Endothelial cell of umbilical vein (primary cell): Measurements from ENCODE around the gene KRTAP10-2. TPM values are rescaled to one million over a fixed set of nuclear protein-coding genes. Genes with fewer than 3 reads are reported as not detected.

Experiments used
- BruUV-seq: library from RNA; stranded (reverse); fragments of 400-500 nt; replicated peaks from 2 replicates; lab custom pipeline; 2021; lab: Mats Ljungman, UMichigan
- CTCF ChIA-PET: fragments of 300-600, 350-600 bp; sonication (Branson Sonifier 250); formaldehyde crosslinking; loops from one replicate; lab custom pipeline; 2021; ENCODE audit warnings: antibody characterized with exemption, inconsistent platforms; lab: Charles Lee
- POLR2A ChIA-PET: fragments of 300-600, 350-600 bp; sonication (Branson Sonifier 250); formaldehyde crosslinking; loops from one replicate; lab custom pipeline; 2021; ENCODE audit warnings: antibody characterized with exemption, inconsistent platforms; lab: Charles Lee
- DNase-seq: peaks from one replicate; pipeline ENCODE4 v3.0.0-alpha.2; 2011; ENCODE audit warnings: low read depth, low spot score
- FAIRE-seq: peaks from 2 replicates; lab custom pipeline; 2011; peaks lifted over from hg19 to GRCh38; lab: Jason Lieb, UNC
- H2AFZ ChIP-seq: 2 replicates; pipeline ENCODE4 v1.6.0; 2012; ENCODE audit warnings: low read depth, low read length, control low read depth, inconsistent platforms
- H3K27ac ChIP-seq: 2 replicates; pipeline ENCODE4 v1.5.1; 2011; ENCODE audit warnings: low read depth, mild to moderate bottlenecking, control low read depth, low read length, moderate library complexity; ENCODE audit not compliant: insufficient read depth
- H3K27me3 ChIP-seq, 2 experiments: 2 replicates each; pipeline versions ENCODE4 v1.6.0 to v1.6.1; 2011; ENCODE audit warnings: low read length in 2 of 2, mixed read lengths in 1 of 2; ENCODE audit not compliant: control insufficient read depth in 2 of 2, insufficient read depth in 2 of 2
- H3K36me3 ChIP-seq, 2 experiments: 2 replicates in 1 of 2; 3 replicates in 1 of 2; pipeline ENCODE4 v1.5.1; 2011; ENCODE audit warnings: low read length in 2 of 2, mild to moderate bottlenecking in 1 of 2, moderate library complexity in 1 of 2; ENCODE audit not compliant: control insufficient read depth in 2 of 2, insufficient read depth in 2 of 2; ENCODE audit errors: extremely low read depth in 1 of 2
- H3K4me1 ChIP-seq: 3 replicates; pipeline ENCODE4 v1.5.1; 2011; ENCODE audit warnings: mild to moderate bottlenecking, low read length; ENCODE audit not compliant: control insufficient read depth, insufficient read depth; ENCODE audit errors: extremely low read depth
- H3K4me2 ChIP-seq: 2 replicates; pipeline ENCODE4 v1.6.1; 2011; ENCODE audit warnings: low read length, control low read depth, mixed read lengths; ENCODE audit not compliant: insufficient read depth
- H3K4me3 ChIP-seq, 3 experiments: fragments of 200-600 bp in 1 of 3; sonication (generic), shearing (Covaris generic) in 1 of 3; replicated peaks in 1 of 3; 2 replicates each; pipeline ENCODE4 v1.5.1; 2011 to 2016; ENCODE audit warnings: control low read depth in 3 of 3, low read length in 3 of 3, mild to moderate bottlenecking in 2 of 3, inconsistent platforms in 1 of 3, low read depth in 1 of 3, moderate library complexity in 1 of 3; ENCODE audit not compliant: insufficient read depth in 1 of 3
- H3K79me2 ChIP-seq: 2 replicates; pipeline ENCODE4 v1.6.0; 2012; ENCODE audit warnings: low read length, inconsistent platforms; ENCODE audit not compliant: control insufficient read depth, insufficient read depth
- H3K9ac ChIP-seq: replicated peaks from 2 replicates; pipeline ENCODE3; 2011; ENCODE audit warnings: low read length, control low read depth; ENCODE audit not compliant: insufficient read depth; ENCODE audit errors: extremely low read depth
- H3K9me1 ChIP-seq: replicated peaks from 3 replicates; pipeline ENCODE4 v1.6.0; 2011; ENCODE audit warnings: mild to moderate bottlenecking, low read length; ENCODE audit not compliant: control insufficient read depth, insufficient read depth; ENCODE audit errors: extremely low read depth
- H3K9me3 ChIP-seq: replicated peaks from 2 replicates; pipeline ENCODE4 v1.5.1; 2012; ENCODE audit warnings: low read length, inconsistent platforms; ENCODE audit not compliant: control insufficient read depth, insufficient read depth
- H4K20me1 ChIP-seq: replicated peaks from 2 replicates; pipeline ENCODE3; 2011; ENCODE audit warnings: mild to moderate bottlenecking, low read length; ENCODE audit not compliant: control insufficient read depth, insufficient read depth; ENCODE audit errors: extremely low read depth
- EZH2 ChIP-seq: IDR thresholded peaks from 2 replicates; pipeline ENCODE4 v1.6.1; 2012; ENCODE audit warnings: borderline replicate concordance, low read depth, mild to moderate bottlenecking, moderate library complexity, low read length, inconsistent platforms; ENCODE audit not compliant: severe bottlenecking
- FOS ChIP-seq: IDR thresholded peaks from 2 replicates; pipeline ENCODE4 v1.6.1; 2011; ENCODE audit warnings: mild to moderate bottlenecking, low read length, moderate library complexity, borderline replicate concordance; ENCODE audit not compliant: insufficient read depth
- GATA2 ChIP-seq: IDR thresholded peaks from 2 replicates; pipeline ENCODE4 v1.7.0; 2011; ENCODE audit warnings: low read depth, mild to moderate bottlenecking, moderate library complexity, mixed read lengths, low read length; ENCODE audit not compliant: insufficient read length, insufficient read depth
- JUN ChIP-seq: IDR thresholded peaks from 2 replicates; pipeline ENCODE4 v1.6.1; 2011; ENCODE audit warnings: borderline replicate concordance, low read depth; ENCODE audit not compliant: insufficient read length, insufficient read depth
- MYC ChIP-seq: IDR thresholded peaks from one replicate; pipeline ENCODE4 v1.6.1; 2011; ENCODE audit warnings: mild to moderate bottlenecking, low read depth, low read length
- POLR2A ChIP-seq: IDR thresholded peaks from 2 replicates; pipeline ENCODE4 v1.6.1; 2012; ENCODE audit warnings: low read depth, mild to moderate bottlenecking, control low read depth, low read length
- POLR2AphosphoS5 ChIP-seq: IDR thresholded peaks from 2 replicates; pipeline ENCODE4 v1.6.1; 2012; ENCODE audit warnings: low read depth, mild to moderate bottlenecking, control low read depth, low read length, moderate library complexity; ENCODE audit not compliant: insufficient read depth
- dilution Hi-C: fragments of 300-500 bp; cut with MboI; formaldehyde crosslinking; loops from one replicate; pipeline ENCODE4 v1.15.0; 2019; ENCODE audit warnings: low sequenced_read_pairs; ENCODE audit not compliant: extremely low pct_ligation_motif_present
- intact Hi-C: fragments of 100-400 bp; cut with micrococcal nuclease; formaldehyde crosslinking; loops from one replicate; pipeline ENCODE4 v1.10.0; 2022
- polyA plus RNA-seq, 4 experiments: library from polyadenylated mRNA; depleted of rRNA in 3 of 4; stranded (reverse) in 3 of 4; unstranded in 1 of 4; fragments of >200 nt; gene quantifications; 2 replicates each; pipeline versions ENCODE4 v1.2.1 to v1.2.3, GENCODE V29; 2011 to 2012; ENCODE audit warnings: missing spikeins in 1 of 4
- total RNA-seq: library from RNA; stranded (reverse); gene quantifications from 2 replicates; pipeline ENCODE4 v1.2.3, GENCODE V29; 2021
- TF ChIP-seq, protein P1 (sequence below): IDR thresholded peaks from 2 replicates; pipeline ENCODE4 v1.6.1; 2011; ENCODE audit not compliant: insufficient read depth, insufficient read length
- TF ChIP-seq, protein P2 (sequence below), 2 donors: IDR thresholded peaks; 1 replicate in 1 of 2; 2 replicates in 1 of 2; pipeline ENCODE4 v1.5.1; 2011; ENCODE audit warnings: low read length in 2 of 2, mild to moderate bottlenecking in 2 of 2, moderate library complexity in 2 of 2, control low read depth in 1 of 2, inconsistent platforms in 1 of 2, low read depth in 1 of 2; ENCODE audit not compliant: insufficient read depth in 1 of 2; ENCODE audit errors: extremely low read depth in 1 of 2

Gene KRTAP10-2
- total and polyA plus RNA-seq, 2 donors (not counting 3 experiments of a cell fraction or from before 2014, with no cell fraction given), result not detected

DNA sequence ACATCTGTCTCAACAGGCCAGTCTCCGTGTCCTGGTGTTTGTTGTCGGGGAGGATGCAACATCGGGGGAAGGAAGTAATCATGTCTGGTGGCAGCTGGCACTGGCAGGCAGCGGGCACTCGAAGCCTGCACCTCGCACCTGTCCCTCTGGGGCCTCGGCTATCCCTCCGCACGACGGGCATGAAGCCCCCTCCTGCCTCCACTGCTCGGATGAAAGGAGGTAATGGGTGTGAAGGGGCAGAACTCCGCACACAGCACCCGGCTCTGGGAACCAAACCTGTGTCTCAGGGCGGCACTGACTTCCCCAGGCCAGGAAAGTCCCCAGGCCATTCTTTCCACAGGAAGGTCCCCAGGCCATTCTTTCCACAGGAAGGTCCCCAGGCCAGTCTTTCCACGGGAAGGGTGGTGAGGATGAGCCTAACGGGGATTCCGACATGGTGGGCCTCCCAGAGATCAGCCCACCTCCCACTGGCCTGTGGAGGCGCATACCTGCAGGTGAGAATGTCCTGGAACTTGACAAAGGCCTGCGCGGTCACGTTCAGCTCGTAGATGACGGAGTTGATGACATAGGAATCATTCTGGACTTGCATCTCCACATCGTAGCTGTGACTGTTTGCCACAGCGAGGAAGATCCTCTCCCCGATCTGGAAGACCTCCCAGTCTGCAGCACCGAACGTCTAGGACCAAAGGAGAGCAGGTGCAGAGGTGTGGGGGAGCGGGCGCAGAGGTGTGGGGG, 42.4 kb downstream of the KRTAP10-2 start:
- Histone ChIP-seq H3K4me2 (no peak overlapping the region), H3K27me3 (no peaks in the 10 kb centered on the region), H2AFZ (no peak overlapping the region), H3K4me3 (no peak overlapping the region), H3K9ac (no peak overlapping the region), H3K4me1 (no peaks in the 10 kb centered on the region), H3K9me1 (no peaks in the 10 kb centered on the region), H3K36me3 (no peaks in the 10 kb centered on the region), H3K79me2 (no peaks in the 10 kb centered on the region), H3K27ac (no peak overlapping the region), H4K20me1 (no peaks in the 10 kb centered on the region), H3K9me3 (no peaks in the 10 kb centered on the region)
- no TSS peak for BruUV-seq
- dilution Hi-C loops (no loop called here), intact Hi-C loops (no loop called here)
- CTCF ChIA-PET, result interaction anchor here (2.2 to 5.1 kb wide), 3 partner anchors 234 to 285 kb away, joined by 5 to 125 read pairs (median 18); no protein-coding TSS in a partner anchor
- FAIRE-seq (no peak), DNase-seq (no peak)
- TF ChIP-seq GATA2, result no peak
- TF ChIP-seq POLR2A, result no peak
- TF ChIP-seq EZH2, result no peak
- no peak for TF ChIP-seq MYC
- no peak for TF ChIP-seq JUN
- TF ChIP-seq, protein P1, sequence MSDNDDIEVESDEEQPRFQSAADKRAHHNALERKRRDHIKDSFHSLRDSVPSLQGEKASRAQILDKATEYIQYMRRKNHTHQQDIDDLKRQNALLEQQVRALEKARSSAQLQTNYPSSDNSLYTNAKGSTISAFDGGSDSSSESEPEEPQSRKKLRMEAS, result no peak
- no peak for TF ChIP-seq FOS
- TF ChIP-seq, protein P2, sequence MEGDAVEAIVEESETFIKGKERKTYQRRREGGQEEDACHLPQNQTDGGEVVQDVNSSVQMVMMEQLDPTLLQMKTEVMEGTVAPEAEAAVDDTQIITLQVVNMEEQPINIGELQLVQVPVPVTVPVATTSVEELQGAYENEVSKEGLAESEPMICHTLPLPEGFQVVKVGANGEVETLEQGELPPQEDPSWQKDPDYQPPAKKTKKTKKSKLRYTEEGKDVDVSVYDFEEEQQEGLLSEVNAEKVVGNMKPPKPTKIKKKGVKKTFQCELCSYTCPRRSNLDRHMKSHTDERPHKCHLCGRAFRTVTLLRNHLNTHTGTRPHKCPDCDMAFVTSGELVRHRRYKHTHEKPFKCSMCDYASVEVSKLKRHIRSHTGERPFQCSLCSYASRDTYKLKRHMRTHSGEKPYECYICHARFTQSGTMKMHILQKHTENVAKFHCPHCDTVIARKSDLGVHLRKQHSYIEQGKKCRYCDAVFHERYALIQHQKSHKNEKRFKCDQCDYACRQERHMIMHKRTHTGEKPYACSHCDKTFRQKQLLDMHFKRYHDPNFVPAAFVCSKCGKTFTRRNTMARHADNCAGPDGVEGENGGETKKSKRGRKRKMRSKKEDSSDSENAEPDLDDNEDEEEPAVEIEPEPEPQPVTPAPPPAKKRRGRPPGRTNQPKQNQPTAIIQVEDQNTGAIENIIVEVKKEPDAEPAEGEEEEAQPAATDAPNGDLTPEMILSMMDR (IDR thresholded peaks at IDR 0.05; ENCODE audit: extremely low read depth in 1 of 2, insufficient read depth in 1 of 2, low read depth in 1 of 2, low read length in 2 of 2), result no peak
- TF ChIP-seq POLR2AphosphoS5, result no peak
- POLR2A ChIA-PET, result no interaction called here
